Placental epithelial cell (primary cell): ENCODE results near the gene TUBA1A. TPM values are rescaled to one million over a fixed set of nuclear protein-coding genes. Genes with fewer than 3 reads are reported as not detected.

Experiments
- small RNA-seq: library from RNA; depleted of rRNA; stranded (forward); fragments of <200 nt; gene quantifications from one replicate; pipeline ENCODE3, GENCODE V24; 2012
- total RNA-seq: library from RNA; depleted of rRNA; stranded (reverse); fragments of >200 nt; gene quantifications from 2 replicates; pipeline ENCODE4 v1.2.3, GENCODE V29; 2012

Gene TUBA1A
- 180 and 234 TPM in 2 replicates for total RNA-seq

DNA sequence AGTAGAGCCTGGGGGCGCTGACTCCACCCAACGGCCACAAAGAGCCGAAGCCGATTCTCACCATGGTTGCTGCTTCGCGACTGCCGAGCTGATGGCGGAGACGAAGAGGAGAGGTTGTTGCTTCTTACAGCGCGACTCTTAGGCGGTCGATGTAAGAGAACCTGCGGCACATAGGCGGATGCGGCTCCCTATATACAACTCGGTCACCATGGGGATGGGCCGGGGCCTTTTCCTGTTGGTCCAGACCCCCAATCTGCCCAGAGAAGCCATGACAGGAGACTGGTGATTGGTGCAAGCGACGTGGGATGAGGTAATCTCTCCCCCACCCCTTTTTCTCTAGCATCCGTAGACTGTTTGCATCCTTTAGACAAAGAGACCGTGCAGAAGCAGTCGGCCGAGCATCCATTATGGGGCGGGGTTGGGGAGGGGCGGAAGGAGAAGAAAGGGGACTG lies at the start of gene TUBA1A:
TSS of gene TUBA1A (minus strand) at position 165 of the 452 bp plus-strand sequence. CDS start at position 64, 101 bp downstream.

Small RNAs within 50 kb of the gene (small RNA-seq; reads per million reads assigned to genes)
- not detected for gene RF00017

Other genes with a start within 250 kb of the TUBA1A start
- 19.6 and 45.4 TPM in 2 replicates for gene ARF3, start 231.6 kb downstream of the TUBA1A start, total RNA-seq
- 0.22 and 0.39 TPM in 2 replicates for gene WNT10B, start 217.3 kb downstream of the TUBA1A start, total RNA-seq
- gene WNT1, start 210.8 kb downstream of the TUBA1A start, total RNA-seq, result 0.11 TPM in 1 of 2 replicates, not detected in the other
- under 0.01 and 0.22 TPM in 2 replicates for gene DDN, start 189.7 kb downstream of the TUBA1A start, total RNA-seq
- gene PRKAG1, start 170.3 kb downstream of the TUBA1A start, total RNA-seq, result 72.2 and 74.6 TPM in 2 replicates
- 32.1 and 41.2 TPM in 2 replicates for gene KMT2D, start 128.3 kb downstream of the TUBA1A start, total RNA-seq
- not detected in 2 replicates for gene RHEBL1, start 119.1 kb downstream of the TUBA1A start, total RNA-seq
- under 0.01 TPM in 1 of 2 replicates, not detected in the other for gene DHH, start 94.3 kb downstream of the TUBA1A start, total RNA-seq
- gene LMBR1L, start 78.2 kb downstream of the TUBA1A start, total RNA-seq, result 41.3 and 81.3 TPM in 2 replicates
- 451 and 3,354 TPM in 2 replicates for gene TUBA1B, start 57.7 kb downstream of the TUBA1A start, total RNA-seq
- 221 and 908 TPM in 2 replicates for gene TUBA1C, start 76.0 kb upstream of the TUBA1A start, total RNA-seq
- gene PRPH, start 106.1 kb upstream of the TUBA1A start, total RNA-seq, result not detected in 2 replicates
- gene TROAP, start 134.2 kb upstream of the TUBA1A start, total RNA-seq, result 2.7 and 7.6 TPM in 2 replicates
- not detected in 2 replicates for gene C1QL4, start 148.1 kb upstream of the TUBA1A start, total RNA-seq
- gene DNAJC22, start 157.8 kb upstream of the TUBA1A start, total RNA-seq, result under 0.01 and 0.79 TPM in 2 replicates
- gene SPATS2, start 178.4 kb upstream of the TUBA1A start, total RNA-seq, result 15.7 and 28.3 TPM in 2 replicates